Measurements from ENCODE around the gene GCNT2.
A peak's percentile ranks its signal among the peaks of the same experiment; 100 is the strongest.

The GCNT2 gene

GRCh38 chr6:10510592-10511367 is 10.4 kb upstream of the GCNT2 start:
- TF ChIP-seq CTCF (IDR thresholded peaks at IDR 0.05; ENCODE audit: low read depth, low read length) = peak; percentile 97
- no peaks in the 10 kb centered on the region for H3K27me3 ChIP-seq (ENCODE audit: insufficient read depth, low read depth, severe bottlenecking)
- H3K9me3 ChIP-seq (ENCODE audit: severe bottlenecking) = no peaks in the 10 kb centered on the region
- DNase-seq = peak; percentile 91
- no peak overlapping the region for H3K27ac ChIP-seq
- no peak overlapping the region for H3K4me3 ChIP-seq (ENCODE audit: low read depth, low read length)
- H3K36me3 ChIP-seq = no peaks in the 10 kb centered on the region

GRCh38 chr6:10511477-10511876 is 9.7 kb upstream of the GCNT2 start:
- no peak overlapping the region for H3K4me3 ChIP-seq (ENCODE audit: low read depth, low read length)
- no peak overlapping the region for H3K27ac ChIP-seq
- no peak for DNase-seq
- H3K9me3 ChIP-seq (ENCODE audit: severe bottlenecking) = no peaks in the 10 kb centered on the region
- H3K27me3 ChIP-seq (ENCODE audit: insufficient read depth, low read depth, severe bottlenecking) = no peaks in the 10 kb centered on the region
- no peak for TF ChIP-seq CTCF (IDR thresholded peaks at IDR 0.05; ENCODE audit: low read depth, low read length)
- H3K36me3 ChIP-seq = no peaks in the 10 kb centered on the region

GRCh38 chr6:10513544-10513943 is 7.6 kb upstream of the GCNT2 start:
- no peaks in the 10 kb centered on the region for H3K27me3 ChIP-seq (ENCODE audit: insufficient read depth, low read depth, severe bottlenecking)

GRCh38 chr6:10514049-10514780 is 6.9 kb upstream of the GCNT2 start:
- Histone ChIP-seq H3K36me3 (no peaks in the 10 kb centered on the region), H3K4me3 (ENCODE audit: low read depth, low read length) (no peak overlapping the region), H3K27ac (no peak overlapping the region), H3K27me3 (ENCODE audit: insufficient read depth, low read depth, severe bottlenecking) (no peaks in the 10 kb centered on the region), H3K9me3 (ENCODE audit: severe bottlenecking) (no peaks in the 10 kb centered on the region)
- DNase-seq = no peak
- no peak for TF ChIP-seq CTCF (IDR thresholded peaks at IDR 0.05; ENCODE audit: low read depth, low read length)

More at GRCh38 chr6:10513544-10513943, 7.6 kb upstream of the GCNT2 start:
- Histone ChIP-seq H3K4me3 (ENCODE audit: low read depth, low read length) (no peak overlapping the region), H3K9me3 (ENCODE audit: severe bottlenecking) (no peaks in the 10 kb centered on the region), H3K36me3 (no peaks in the 10 kb centered on the region), H3K27ac (no peak overlapping the region)
- no peak for DNase-seq
- no peak for TF ChIP-seq CTCF (IDR thresholded peaks at IDR 0.05; ENCODE audit: low read depth, low read length)

GRCh38 chr6:10516953-10517352 is 4.2 kb upstream of the GCNT2 start:
- Histone ChIP-seq H3K36me3 (no peaks in the 10 kb centered on the region), H3K27me3 (ENCODE audit: insufficient read depth, low read depth, severe bottlenecking) (no peaks in the 10 kb centered on the region), H3K27ac (no peak overlapping the region), H3K9me3 (ENCODE audit: severe bottlenecking) (no peaks in the 10 kb centered on the region), H3K4me3 (ENCODE audit: low read depth, low read length) (no peak overlapping the region)
- TF ChIP-seq CTCF (IDR thresholded peaks at IDR 0.05; ENCODE audit: low read depth, low read length) = no peak
- DNase-seq = no peak

Measured in WERI-Rb-1 (cell line).